Retinal pigment epithelial cell (primary cell): ENCODE measurements around the gene FOXJ3.

Source experiments
- DNase-seq: peaks from one replicate; pipeline ENCODE4 v3.0.0-alpha.2; 2010; ENCODE audit warnings: low read depth
- H3K4me3 ChIP-seq: 2 replicates; pipeline ENCODE4 v1.5.1; 2011; ENCODE audit warnings: mild to moderate bottlenecking, low read length, control low read depth, moderate library complexity
- CTCF ChIP-seq: conservative IDR thresholded peaks from 2 replicates; pipeline ENCODE4 v1.5.1; 2011; ENCODE audit warnings: low read depth, low read length, control low read depth, inconsistent platforms

Gene FOXJ3

GRCh38 chr1:42198251-42198650 is 136.8 kb downstream of the FOXJ3 start:
- no peak for DNase-seq
- no peak for TF ChIP-seq CTCF
- H3K4me3 ChIP-seq: no peak overlapping the region

GRCh38 chr1:42195841-42196240 is 139.2 kb downstream of the FOXJ3 start:
- TF ChIP-seq CTCF: no peak
- H3K4me3 ChIP-seq: no peak overlapping the region
- DNase-seq: no peak

GRCh38 chr1:42192106-42192505 is 142.9 kb downstream of the FOXJ3 start:
- DNase-seq: no peak
- TF ChIP-seq CTCF: no peak
- no peak overlapping the region for H3K4me3 ChIP-seq

GRCh38 chr1:42191319-42191718 is 143.7 kb downstream of the FOXJ3 start:
- no peak overlapping the region for H3K4me3 ChIP-seq
- no peak for DNase-seq
- TF ChIP-seq CTCF: no peak

GRCh38 chr1:42189931-42190853 is 144.8 kb downstream of the FOXJ3 start:
- no peak for DNase-seq
- H3K4me3 ChIP-seq: no peak overlapping the region
- no peak for TF ChIP-seq CTCF

GRCh38 chr1:42186152-42186551 is 148.9 kb downstream of the FOXJ3 start:
- H3K4me3 ChIP-seq: no peak overlapping the region
- TF ChIP-seq CTCF: no peak
- DNase-seq: no peak

GRCh38 chr1:42184616-42185015 is 150.4 kb downstream of the FOXJ3 start:
- no peak for TF ChIP-seq CTCF
- no peak for DNase-seq
- no peak overlapping the region for H3K4me3 ChIP-seq
